ENCODE measurements around the gene LKAAEAR1. TPM values are rescaled to one million over a fixed set of nuclear protein-coding genes. Genes with fewer than 3 reads are reported as not detected.

The LKAAEAR1 gene
- polyA plus RNA-seq, 2 of the 4 experiments (the other 2 are of a cell fraction): 0.14 to 0.56 TPM

DNA sequence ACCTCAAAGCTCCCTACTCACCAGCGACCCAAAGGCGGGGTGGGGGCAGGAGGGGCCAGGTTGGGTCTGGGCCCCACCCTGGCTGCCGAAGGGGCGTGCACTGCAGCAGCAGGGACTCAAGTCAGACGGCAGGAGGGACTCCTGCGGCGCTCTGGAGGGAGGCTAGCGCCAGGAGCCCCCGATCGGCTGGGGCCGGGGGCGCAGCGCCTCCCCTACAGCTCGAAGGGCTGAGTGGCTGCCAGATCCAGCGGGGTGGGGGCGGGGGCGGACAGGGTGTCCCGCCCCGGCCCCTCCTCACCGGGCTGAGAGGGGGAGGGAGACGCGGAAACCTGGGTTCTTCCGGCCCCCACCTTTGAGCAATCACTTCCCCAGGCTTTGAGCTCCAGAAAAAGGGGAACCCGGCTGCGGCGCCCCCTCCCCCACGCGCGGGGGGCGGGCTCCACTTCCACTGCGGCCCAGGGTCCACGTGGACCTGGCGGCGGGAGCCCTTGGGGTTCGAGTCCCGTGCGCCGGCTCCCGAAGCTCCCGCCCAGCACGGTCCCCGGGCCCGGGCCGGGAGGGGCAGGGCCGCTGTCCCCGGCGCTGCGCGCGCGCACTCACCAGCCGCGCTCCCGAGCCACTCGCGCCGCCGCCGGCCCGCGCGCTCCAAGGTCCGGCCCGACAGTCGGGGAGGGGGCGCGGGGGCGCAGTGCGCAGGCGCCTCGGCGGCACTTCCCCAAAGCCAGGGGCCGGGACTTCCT lies 4.8 kb downstream of the LKAAEAR1 start, which contains the start of gene RGS19:
TSS of gene RGS19 (minus strand) at position 246 of the 740 bp plus-strand sequence. CDS start 2,632 bp downstream, outside the sequence.
- peak within 1 kb of the TSS; percentile 100 for H3K4me2 ChIP-seq
- FAIRE-seq: no peak
- ChIA-PET POLR2A (interaction anchor here (0.7 to 1.5 kb wide), 2 partner anchors 17 to 99 kb away, joined by 7 to 12 read pairs; partner anchors contain the start of gene TCEA2), CTCF (interaction anchor here (0.7 to 9.1 kb wide), 9 partner anchors 10 to 99 kb away, joined by 3 to 121 read pairs (median 5); partner anchors contain the start of gene PRPF6)
- H3K4me1 ChIP-seq: peaks cover 27% of the 10 kb centered on the region
- 0% methylated on average over 4 of the region's 73 CpGs for WGBS (ENCODE audit: missing lambda C conversion rate)
- ATAC-seq: peak; percentile 15 to 49; a peak in 5 of 6 replicates
- H3K27ac ChIP-seq: peak within 1 kb of the TSS; percentile 93 to 96
- peak within 1 kb of the TSS; percentile 89 for H3K4me3 ChIP-seq
- H3K9me3 ChIP-seq: no peaks in the 10 kb centered on the region
- TF ChIP-seq KDM1A (IDR thresholded peaks at IDR 0.05; ENCODE audit: low read depth) (peak; percentile 56; the same call in 1 of the 2 replicates), NR3C1 (IDR thresholded peaks at IDR 0.05) (no peak), PHF8 (IDR thresholded peaks at IDR 0.05; ENCODE audit: borderline replicate concordance, low read depth) (peak; percentile 66; the same call in 1 of the 2 replicates), POLR2A (IDR thresholded peaks at IDR 0.05; ENCODE audit: low read length) (peak; percentile 25; the same call in 1 of the 2 replicates), RFX5 (IDR thresholded peaks at IDR 0.05) (no peak), ZC3H11A (IDR thresholded peaks at IDR 0.05) (no peak), MAFK (IDR thresholded peaks at IDR 0.05; ENCODE audit: partially characterized antibody) (no peak), RNF2 (IDR thresholded peaks at IDR 0.05; ENCODE audit: borderline replicate concordance, low read depth) (no peak), EHF (CRISPR knock-in tag; IDR thresholded peaks at IDR 0.05) (no peak), NPAS2 (CRISPR knock-in tag; IDR thresholded peaks at IDR 0.05; ENCODE audit: borderline replicate concordance) (no peak), TFCP2L1 (CRISPR knock-in tag; IDR thresholded peaks at IDR 0.05) (no peak), FOSL2 (IDR thresholded peaks at IDR 0.05) (no peak), FOSL2 (CRISPR knock-in tag; IDR thresholded peaks at IDR 0.05) (no peak), CBX8 (IDR thresholded peaks at IDR 0.05) (no peak), ESRRA (IDR thresholded peaks at IDR 0.05; ENCODE audit: borderline replicate concordance, low read length) (no peak), EP300 (IDR thresholded peaks at IDR 0.05) (no peak), JUN (IDR thresholded peaks at IDR 0.05) (peak in 1 of 2 experiments; percentile 46; a peak in 1 of 5 replicates), GATA3 (IDR thresholded peaks at IDR 0.05; ENCODE audit: borderline replicate concordance) (no peak), JUNB (IDR thresholded peaks at IDR 0.05) (no peak)
- TF ChIP-seq, protein P1, sequence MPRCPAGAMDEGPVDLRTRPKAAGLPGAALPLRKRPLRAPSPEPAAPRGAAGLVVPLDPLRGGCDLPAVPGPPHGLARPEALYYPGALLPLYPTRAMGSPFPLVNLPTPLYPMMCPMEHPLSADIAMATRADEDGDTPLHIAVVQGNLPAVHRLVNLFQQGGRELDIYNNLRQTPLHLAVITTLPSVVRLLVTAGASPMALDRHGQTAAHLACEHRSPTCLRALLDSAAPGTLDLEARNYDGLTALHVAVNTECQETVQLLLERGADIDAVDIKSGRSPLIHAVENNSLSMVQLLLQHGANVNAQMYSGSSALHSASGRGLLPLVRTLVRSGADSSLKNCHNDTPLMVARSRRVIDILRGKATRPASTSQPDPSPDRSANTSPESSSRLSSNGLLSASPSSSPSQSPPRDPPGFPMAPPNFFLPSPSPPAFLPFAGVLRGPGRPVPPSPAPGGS (IDR thresholded peaks at IDR 0.05): 0 out of 3 replicates have a peak, but pooled peaks have one; percentile 41
- TF ChIP-seq, protein P2, sequence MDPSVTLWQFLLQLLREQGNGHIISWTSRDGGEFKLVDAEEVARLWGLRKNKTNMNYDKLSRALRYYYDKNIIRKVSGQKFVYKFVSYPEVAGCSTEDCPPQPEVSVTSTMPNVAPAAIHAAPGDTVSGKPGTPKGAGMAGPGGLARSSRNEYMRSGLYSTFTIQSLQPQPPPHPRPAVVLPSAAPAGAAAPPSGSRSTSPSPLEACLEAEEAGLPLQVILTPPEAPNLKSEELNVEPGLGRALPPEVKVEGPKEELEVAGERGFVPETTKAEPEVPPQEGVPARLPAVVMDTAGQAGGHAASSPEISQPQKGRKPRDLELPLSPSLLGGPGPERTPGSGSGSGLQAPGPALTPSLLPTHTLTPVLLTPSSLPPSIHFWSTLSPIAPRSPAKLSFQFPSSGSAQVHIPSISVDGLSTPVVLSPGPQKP (IDR thresholded peaks at IDR 0.05; ENCODE audit: low read depth, low read length): no peak
- peak in 1 of 2 experiments; percentile 72 for DNase-seq (ENCODE audit: low read depth in 1 of 2, low spot score in 1 of 2)

DNA sequence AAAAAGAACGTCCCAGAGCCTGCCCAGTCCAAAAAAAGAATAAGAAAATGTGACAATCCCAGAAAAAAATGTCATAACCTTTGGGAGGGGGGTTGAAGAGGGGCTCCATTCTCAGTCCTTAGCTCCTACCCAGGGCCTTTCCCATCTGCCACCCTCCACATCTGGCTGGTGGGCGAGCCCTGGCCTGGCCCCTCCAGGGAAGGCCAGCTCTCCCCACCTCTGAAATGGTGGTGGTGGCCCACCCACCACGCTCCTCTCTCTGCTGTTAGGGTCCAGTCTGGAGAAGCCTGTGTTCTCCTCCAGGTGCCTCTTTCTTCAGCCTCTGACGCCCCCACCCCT lies 5.3 kb downstream of the LKAAEAR1 start:
- ATAC-seq (no peak), DNase-seq (ENCODE audit: low read depth in 1 of 2, low spot score in 1 of 2) (no peak), FAIRE-seq (no peak)
- POLR2A ChIA-PET: no interaction called here
- H3K4me1 ChIP-seq: peaks cover 27% of the 10 kb centered on the region
- H3K9me3 ChIP-seq: no peaks in the 10 kb centered on the region
- peak overlapping the region; percentile 93 to 96 for H3K27ac ChIP-seq
- H3K4me3 ChIP-seq: peak overlapping the region; percentile 89
- CTCF ChIA-PET: interaction anchor here (0.7 to 9.1 kb wide), 6 partner anchors 9 to 59 kb away, joined by 3 to 121 read pairs (median 8); no protein-coding TSS in a partner anchor
- 22% methylated on average over 4 of the region's 4 CpGs for WGBS (ENCODE audit: missing lambda C conversion rate)
- TF ChIP-seq, protein P1 (IDR thresholded peaks at IDR 0.05): no peak
- TF ChIP-seq RCOR1 (IDR thresholded peaks at IDR 0.05; ENCODE audit: low read depth, low read length) (no peak), FOSL2 (IDR thresholded peaks at IDR 0.05) (no peak), FOSL2 (CRISPR knock-in tag; IDR thresholded peaks at IDR 0.05) (no peak), CBX2 (IDR thresholded peaks at IDR 0.05; ENCODE audit: borderline replicate concordance, low read depth) (no peak), MYC (IDR thresholded peaks at IDR 0.05; ENCODE audit: borderline replicate concordance, low read length) (no peak), ATOH8 (CRISPR knock-in tag; IDR thresholded peaks at IDR 0.05; ENCODE audit: low read depth) (no peak), CBX8 (IDR thresholded peaks at IDR 0.05) (no peak), FOXS1 (CRISPR knock-in tag; IDR thresholded peaks at IDR 0.05) (no peak), JUN (IDR thresholded peaks at IDR 0.05) (no peak), PHF8 (IDR thresholded peaks at IDR 0.05; ENCODE audit: borderline replicate concordance, low read depth) (no peak), TP53 (CRISPR knock-in tag; IDR thresholded peaks at IDR 0.05) (no peak)
- H3K4me2 ChIP-seq: peak overlapping the region; percentile 100

All from A549 (cell line).